ENCODE data around the gene RMI1. TPM values are rescaled to one million over a fixed set of nuclear protein-coding genes. Genes with fewer than 3 reads are reported as not detected.

RMI1 gene
- total and polyA plus RNA-seq, 10 of the 15 experiments (the other 5 are each of a cell fraction or from before 2014, with no cell fraction given) = 3.6 to 34.1 (median 16.1) TPM

DNA sequence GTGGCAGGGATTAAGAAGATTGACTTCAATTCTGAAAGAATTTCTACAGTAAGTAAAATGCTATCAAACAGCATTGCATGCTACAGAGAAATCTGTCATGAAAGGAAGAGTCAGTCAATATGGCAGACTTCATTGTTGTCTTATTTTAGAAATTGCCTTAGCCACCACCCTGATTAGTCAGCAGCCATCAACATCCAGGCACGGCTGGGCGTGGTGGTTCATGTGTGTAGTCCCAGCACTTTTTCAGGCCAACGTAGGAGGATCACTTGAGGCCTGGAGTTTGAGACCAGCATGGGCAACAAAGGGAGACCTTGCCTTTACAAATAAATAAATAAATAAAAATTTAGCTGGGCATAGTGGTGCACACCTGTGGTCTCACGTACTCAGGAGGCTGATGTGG is 46.6 kb downstream of the RMI1 start:
- Histone ChIP-seq H3K4me2 (ENCODE audit: control insufficient read depth, insufficient read depth) (no peak overlapping the region), H3K27me3 (replicated peaks in 1 of 2; ENCODE audit: control insufficient read depth in 2 of 2, insufficient read depth in 2 of 2, low read length in 1 of 2) (no peaks in the 10 kb centered on the region), H3K4me3 (no peak overlapping the region), H3K4me1 (ENCODE audit: control insufficient read depth, insufficient read depth, low read length) (no peaks in the 10 kb centered on the region), H2AFZ (ENCODE audit: control insufficient read depth, low read depth, low read length) (no peak overlapping the region), H3K27ac (ENCODE audit: control insufficient read depth, insufficient read depth) (no peak overlapping the region), H3K79me2 (ENCODE audit: control insufficient read depth, insufficient read depth, low read length) (no peaks in the 10 kb centered on the region), H3K36me3 (ENCODE audit: control insufficient read depth in 2 of 2, insufficient read depth in 2 of 2, low read length in 1 of 2) (no peaks in the 10 kb centered on the region), H3K9ac (ENCODE audit: control insufficient read depth, insufficient read depth, low read length) (no peak overlapping the region), H4K20me1 (ENCODE audit: control insufficient read depth, insufficient read depth) (no peaks in the 10 kb centered on the region), H3K9me3 (replicated peaks; ENCODE audit: control insufficient read depth, insufficient read depth, low read length) (no peaks in the 10 kb centered on the region)
- POLR2A ChIA-PET = no interaction called here
- TF ChIP-seq WRNIP1 (IDR thresholded peaks at IDR 0.05; ENCODE audit: borderline replicate concordance, low read depth, low read length) (no peak), CEBPZ (IDR thresholded peaks at IDR 0.05; ENCODE audit: low read depth, low read length) (no peak), KAT2A (conservative IDR thresholded peaks at IDR 0.05; ENCODE audit: control insufficient read depth, low read depth, low read length) (no peak), SREBF2 (IDR thresholded peaks at IDR 0.05; ENCODE audit: low read length) (no peak), ZNF384 (IDR thresholded peaks at IDR 0.05; ENCODE audit: borderline replicate concordance, low read depth, low read length) (no peak), BMI1 (IDR thresholded peaks at IDR 0.05; ENCODE audit: borderline replicate concordance) (no peak), NKRF (conservative IDR thresholded peaks at IDR 0.05) (no peak)
- TF ChIP-seq, protein P1, sequence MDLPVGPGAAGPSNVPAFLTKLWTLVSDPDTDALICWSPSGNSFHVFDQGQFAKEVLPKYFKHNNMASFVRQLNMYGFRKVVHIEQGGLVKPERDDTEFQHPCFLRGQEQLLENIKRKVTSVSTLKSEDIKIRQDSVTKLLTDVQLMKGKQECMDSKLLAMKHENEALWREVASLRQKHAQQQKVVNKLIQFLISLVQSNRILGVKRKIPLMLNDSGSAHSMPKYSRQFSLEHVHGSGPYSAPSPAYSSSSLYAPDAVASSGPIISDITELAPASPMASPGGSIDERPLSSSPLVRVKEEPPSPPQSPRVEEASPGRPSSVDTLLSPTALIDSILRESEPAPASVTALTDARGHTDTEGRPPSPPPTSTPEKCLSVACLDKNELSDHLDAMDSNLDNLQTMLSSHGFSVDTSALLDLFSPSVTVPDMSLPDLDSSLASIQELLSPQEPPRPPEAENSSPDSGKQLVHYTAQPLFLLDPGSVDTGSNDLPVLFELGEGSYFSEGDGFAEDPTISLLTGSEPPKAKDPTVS (IDR thresholded peaks at IDR 0.05; ENCODE audit: low read depth, low read length) = no peak
- WGBS (ENCODE audit: insufficient coverage, insufficient replicate concordance, low lambda C conversion rate, missing lambda C conversion rate) = 65% methylated on average over 4 of the region's 4 CpGs
- ATAC-seq = no peak
- intact Hi-C loops (cut with micrococcal nuclease; ENCODE audit: unreplicated experiment) (no loop called here), in situ Hi-C loops (cut with MboI) (no loop called here)
- FAIRE-seq = no peak
- SMC1A ChIA-PET (ENCODE audit: uncharacterized antibody, unreplicated experiment) = no interaction called here
- RAD21 ChIA-PET (ENCODE audit: unreplicated experiment) = no interaction called here
- BruUV-seq (replicated peaks) = no TSS peak
- CTCF ChIA-PET = no interaction called here
- DNase-seq (ENCODE audit: low read depth, low spot score) = no peak
